GM12875 (cell line): ENCODE results near the gene TMEM80.

Experiments used
- H3K4me3 ChIP-seq: one replicate; pipeline ENCODE4 v1.5.1; 2011; ENCODE audit warnings: low read depth, low read length, control low read depth
- TF ChIP-seq, protein P1 (sequence below): IDR thresholded peaks from 2 replicates; pipeline ENCODE4 v1.5.1; 2011; ENCODE audit warnings: low read depth, mild to moderate bottlenecking, control low read depth, inconsistent platforms, low read length, moderate library complexity, borderline replicate concordance; ENCODE audit not compliant: insufficient read depth

TMEM80 gene

GRCh38 chr11:665062-665703, 30.4 kb upstream of the TMEM80 start:
- TF ChIP-seq, protein P1, sequence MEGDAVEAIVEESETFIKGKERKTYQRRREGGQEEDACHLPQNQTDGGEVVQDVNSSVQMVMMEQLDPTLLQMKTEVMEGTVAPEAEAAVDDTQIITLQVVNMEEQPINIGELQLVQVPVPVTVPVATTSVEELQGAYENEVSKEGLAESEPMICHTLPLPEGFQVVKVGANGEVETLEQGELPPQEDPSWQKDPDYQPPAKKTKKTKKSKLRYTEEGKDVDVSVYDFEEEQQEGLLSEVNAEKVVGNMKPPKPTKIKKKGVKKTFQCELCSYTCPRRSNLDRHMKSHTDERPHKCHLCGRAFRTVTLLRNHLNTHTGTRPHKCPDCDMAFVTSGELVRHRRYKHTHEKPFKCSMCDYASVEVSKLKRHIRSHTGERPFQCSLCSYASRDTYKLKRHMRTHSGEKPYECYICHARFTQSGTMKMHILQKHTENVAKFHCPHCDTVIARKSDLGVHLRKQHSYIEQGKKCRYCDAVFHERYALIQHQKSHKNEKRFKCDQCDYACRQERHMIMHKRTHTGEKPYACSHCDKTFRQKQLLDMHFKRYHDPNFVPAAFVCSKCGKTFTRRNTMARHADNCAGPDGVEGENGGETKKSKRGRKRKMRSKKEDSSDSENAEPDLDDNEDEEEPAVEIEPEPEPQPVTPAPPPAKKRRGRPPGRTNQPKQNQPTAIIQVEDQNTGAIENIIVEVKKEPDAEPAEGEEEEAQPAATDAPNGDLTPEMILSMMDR = no peak
- no peak overlapping the region for H3K4me3 ChIP-seq

- H3K4me3 ChIP-seq = no peak overlapping the region
- TF ChIP-seq, protein P1 = no peak
Observed at GRCh38 chr11:665704-666281, 29.8 kb upstream of the TMEM80 start.

DNA sequence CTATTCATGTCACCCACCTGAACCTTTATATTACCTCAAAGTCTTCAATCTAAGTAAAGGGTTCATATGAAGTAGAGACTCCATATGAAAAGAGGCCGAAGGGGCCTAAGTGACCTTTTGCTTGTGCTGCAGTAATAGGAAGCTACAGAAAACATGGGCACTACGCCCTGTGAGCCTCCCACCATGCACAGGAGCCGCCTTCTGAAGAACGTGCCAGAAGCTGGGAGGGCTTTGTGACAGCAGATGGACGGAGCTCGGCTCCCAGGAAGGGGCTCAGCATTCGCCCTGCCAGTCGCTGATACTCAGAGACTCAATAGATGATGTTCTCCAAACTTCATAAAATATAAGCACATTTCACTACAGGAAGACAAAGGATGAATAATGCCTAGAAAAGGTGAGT, 21.8 kb upstream of the TMEM80 start:
- TF ChIP-seq, protein P1 = no peak
- no peak overlapping the region for H3K4me3 ChIP-seq

DNA sequence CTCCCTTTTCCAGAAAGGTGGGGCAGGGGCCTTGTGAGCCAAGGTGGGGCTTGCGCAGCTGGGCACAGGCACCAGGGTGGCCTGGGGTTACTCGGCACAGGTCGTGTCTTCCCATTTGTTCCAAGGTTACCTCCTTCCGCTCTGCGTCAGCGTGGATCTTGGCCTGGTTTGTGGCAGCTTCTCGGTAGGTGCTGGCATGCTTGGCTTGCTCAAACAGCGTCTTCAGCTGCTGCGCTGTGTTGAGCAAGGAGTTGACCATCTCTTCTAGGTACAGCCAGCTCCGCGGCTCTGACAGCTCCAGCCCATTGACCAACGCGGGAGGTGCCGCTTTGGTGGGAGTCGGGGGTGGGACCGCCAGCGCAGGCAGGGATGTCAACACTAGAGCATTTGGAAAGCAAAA, 21.2 kb upstream of the TMEM80 start:
- TF ChIP-seq, protein P1 = no peak

DNA sequence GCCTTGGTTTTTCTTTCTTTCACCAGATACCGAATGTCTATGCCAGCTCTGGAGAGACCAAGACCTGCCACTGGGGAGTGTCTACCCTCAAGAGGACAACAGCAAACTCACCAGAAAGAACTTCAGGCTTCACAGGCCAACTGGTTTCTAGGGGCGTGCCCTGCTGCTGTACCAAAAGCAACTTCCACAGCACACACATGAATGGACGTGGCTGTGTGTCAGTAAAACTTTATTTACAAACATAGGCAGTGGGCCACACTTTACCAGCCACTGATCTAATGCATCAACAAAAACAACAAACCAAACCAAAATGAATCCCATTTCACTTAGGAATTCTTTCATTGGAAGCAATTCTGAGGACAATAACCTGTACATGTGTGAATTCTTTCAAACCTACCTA, 17.3 kb upstream of the TMEM80 start:
- no peak overlapping the region for H3K4me3 ChIP-seq
- TF ChIP-seq, protein P1 = no peak

More for the DNA sequence above, 21.2 kb upstream of the TMEM80 start:
- no peak overlapping the region for H3K4me3 ChIP-seq

GRCh38 chr11:679271-680207, 16.1 kb upstream of the TMEM80 start:
- no peak overlapping the region for H3K4me3 ChIP-seq
- TF ChIP-seq, protein P1 = no peak
